ENCODE results near the gene ATP9B.

ATP9B gene

DNA sequence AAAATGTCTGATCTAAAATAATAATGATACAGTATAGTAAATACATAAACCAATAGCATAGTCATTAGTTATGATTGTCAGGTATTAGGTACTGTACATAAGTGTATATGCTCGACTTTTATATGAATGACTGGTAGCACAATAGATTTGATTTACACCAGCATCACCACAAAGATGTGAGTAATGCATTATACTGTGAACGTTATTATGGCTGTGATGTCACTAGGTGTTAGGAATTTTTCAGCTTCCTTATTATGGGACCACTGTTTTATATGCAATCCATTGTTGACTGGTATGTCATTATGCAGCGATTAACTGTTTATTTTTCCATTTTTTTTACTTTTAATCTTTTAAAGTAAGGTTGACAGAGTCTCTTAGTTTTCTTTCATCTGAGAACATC lies 23.7 kb downstream of the ATP9B start:
- H2AFZ ChIP-seq (ENCODE audit: low read depth, low read length), result no peak overlapping the region
- H3K9me3 ChIP-seq (ENCODE audit: low read length), result no peaks in the 10 kb centered on the region
- peaks cover 5% of the 10 kb centered on the region for H3K36me3 ChIP-seq (ENCODE audit: insufficient read depth, low read length)
- no peak overlapping the region for H3K4me3 ChIP-seq (ENCODE audit: low read length)
- no peaks in the 10 kb centered on the region for H3K27me3 ChIP-seq (ENCODE audit: insufficient read depth, low read length)
- H3K4me1 ChIP-seq (ENCODE audit: insufficient read depth, low read length), result peaks cover 2% of the 10 kb centered on the region

DNA sequence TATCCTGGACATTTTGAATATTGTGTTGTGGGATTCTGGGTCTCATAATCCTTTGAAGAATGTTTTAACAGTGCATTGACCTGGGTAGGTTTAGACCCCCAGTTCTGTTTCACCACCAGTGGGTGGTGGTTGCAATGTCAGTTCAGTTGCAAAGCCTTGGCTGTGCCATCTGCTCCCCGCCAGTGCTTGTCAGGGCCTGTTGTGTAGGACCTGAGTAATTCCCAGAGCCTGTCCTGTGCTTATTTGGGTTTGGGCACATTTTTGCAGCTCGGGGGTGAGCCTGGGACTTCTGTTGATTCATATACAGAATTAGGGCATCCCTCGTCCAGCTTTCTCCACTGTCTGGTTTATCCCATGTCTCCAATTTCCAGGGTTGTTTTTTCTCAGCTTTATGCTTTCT lies 24.8 kb downstream of the ATP9B start:
- Histone ChIP-seq H3K4me3 (ENCODE audit: low read length) (no peak overlapping the region), H3K36me3 (ENCODE audit: insufficient read depth, low read length) (peaks cover 10% of the 10 kb centered on the region), H3K27me3 (ENCODE audit: insufficient read depth, low read length) (no peaks in the 10 kb centered on the region), H3K4me1 (ENCODE audit: insufficient read depth, low read length) (peaks cover 2% of the 10 kb centered on the region), H2AFZ (ENCODE audit: low read depth, low read length) (no peak overlapping the region), H3K9me3 (ENCODE audit: low read length) (no peaks in the 10 kb centered on the region)

DNA sequence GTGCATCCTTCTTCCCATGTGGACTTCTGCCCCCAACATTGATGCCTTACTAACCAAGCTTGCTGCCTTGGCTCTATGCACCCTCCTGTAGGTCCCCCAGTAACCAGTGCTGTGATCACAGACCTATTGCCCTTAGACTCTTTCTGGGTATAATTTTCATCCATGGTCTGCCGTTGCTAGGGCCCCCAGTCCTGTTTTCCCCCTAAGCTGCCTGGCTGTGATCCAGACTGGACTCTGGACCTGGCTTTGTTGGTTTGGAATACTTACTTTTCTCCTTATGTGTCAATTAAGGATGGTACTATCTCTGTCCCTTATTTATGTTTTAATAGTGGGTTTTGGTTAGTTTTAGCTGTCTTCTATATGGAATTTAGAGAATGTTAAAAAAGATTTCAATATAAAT lies 26.0 kb downstream of the ATP9B start:
- Histone ChIP-seq H3K27me3 (ENCODE audit: insufficient read depth, low read length) (no peaks in the 10 kb centered on the region), H3K4me1 (ENCODE audit: insufficient read depth, low read length) (peaks cover 2% of the 10 kb centered on the region), H3K9me3 (ENCODE audit: low read length) (no peaks in the 10 kb centered on the region), H2AFZ (ENCODE audit: low read depth, low read length) (no peak overlapping the region), H3K4me3 (ENCODE audit: low read length) (no peak overlapping the region), H3K36me3 (ENCODE audit: insufficient read depth, low read length) (peaks cover 10% of the 10 kb centered on the region)

DNA sequence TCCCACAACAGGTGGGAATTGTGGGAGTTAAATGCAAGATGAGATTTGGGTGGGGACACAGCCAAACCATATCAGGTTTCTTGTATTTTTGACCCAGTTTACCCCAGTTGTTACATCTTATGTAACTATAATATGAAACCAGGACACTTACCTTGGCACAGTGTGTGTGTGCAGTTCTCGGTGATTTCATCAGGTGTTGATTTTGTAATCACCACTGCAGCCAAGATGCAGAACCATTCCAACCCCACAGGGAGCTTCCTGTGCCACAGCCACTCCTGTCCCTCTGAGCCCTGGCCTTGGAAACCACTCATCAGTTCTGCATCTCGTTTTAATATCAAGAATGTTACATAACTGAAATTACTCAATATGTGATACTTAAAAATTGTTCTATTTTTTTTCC lies 31.8 kb downstream of the ATP9B start:
- H3K4me3 ChIP-seq (ENCODE audit: low read length), result no peak overlapping the region
- no peaks in the 10 kb centered on the region for H3K27me3 ChIP-seq (ENCODE audit: insufficient read depth, low read length)
- peaks cover 17% of the 10 kb centered on the region for H3K36me3 ChIP-seq (ENCODE audit: insufficient read depth, low read length)
- peaks cover 4% of the 10 kb centered on the region for H3K9me3 ChIP-seq (ENCODE audit: low read length)
- H3K4me1 ChIP-seq (ENCODE audit: insufficient read depth, low read length), result no peaks in the 10 kb centered on the region
- no peak overlapping the region for H2AFZ ChIP-seq (ENCODE audit: low read depth, low read length)

DNA sequence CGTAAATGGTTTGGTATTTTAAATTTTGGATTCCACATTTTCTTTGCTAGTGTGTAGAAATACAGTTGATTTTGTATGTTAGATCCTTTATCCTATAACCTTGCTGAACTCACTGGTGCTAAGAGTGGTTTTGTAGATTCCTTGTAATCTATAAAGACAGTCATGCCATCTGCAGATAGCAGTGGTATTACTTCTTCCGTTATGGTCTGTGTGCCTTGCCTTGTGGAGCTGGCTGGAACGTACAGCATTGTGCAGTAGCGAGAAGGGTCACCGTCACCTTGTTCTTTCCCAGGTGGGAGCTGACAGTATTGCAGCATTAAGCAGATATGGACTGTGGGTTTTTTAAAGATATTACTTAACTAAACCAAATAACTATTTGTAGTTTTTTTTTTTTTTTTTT lies 33.7 kb downstream of the ATP9B start:
- Histone ChIP-seq H3K4me1 (ENCODE audit: insufficient read depth, low read length) (no peaks in the 10 kb centered on the region), H3K4me3 (ENCODE audit: low read length) (no peak overlapping the region), H3K9me3 (ENCODE audit: low read length) (peaks cover 4% of the 10 kb centered on the region), H3K27me3 (ENCODE audit: insufficient read depth, low read length) (no peaks in the 10 kb centered on the region), H2AFZ (ENCODE audit: low read depth, low read length) (no peak overlapping the region), H3K36me3 (ENCODE audit: insufficient read depth, low read length) (peaks cover 12% of the 10 kb centered on the region)

DNA sequence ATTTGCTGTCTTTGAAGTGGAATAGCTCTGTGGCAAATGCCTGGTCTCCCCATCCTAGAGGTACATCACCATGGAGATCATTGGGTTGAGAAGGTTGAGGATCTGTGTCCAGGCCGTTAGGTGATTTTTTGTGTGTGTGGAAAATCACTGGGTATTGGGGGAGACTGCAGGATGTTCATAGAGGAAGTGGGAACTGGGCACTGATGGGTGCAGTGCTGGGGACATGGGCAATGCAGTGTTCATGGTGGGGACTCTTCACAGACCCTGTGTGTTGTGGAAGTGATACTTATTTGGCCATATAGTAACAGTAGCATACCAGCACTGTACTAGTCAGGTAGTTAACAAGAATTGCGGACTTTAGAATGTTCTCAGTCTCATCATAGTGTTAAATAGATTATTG lies 34.9 kb downstream of the ATP9B start:
- peaks cover 4% of the 10 kb centered on the region for H3K9me3 ChIP-seq (ENCODE audit: low read length)
- H3K36me3 ChIP-seq (ENCODE audit: insufficient read depth, low read length), result peaks cover 7% of the 10 kb centered on the region
- no peaks in the 10 kb centered on the region for H3K4me1 ChIP-seq (ENCODE audit: insufficient read depth, low read length)
- no peaks in the 10 kb centered on the region for H3K27me3 ChIP-seq (ENCODE audit: insufficient read depth, low read length)
- H3K4me3 ChIP-seq (ENCODE audit: low read length), result no peak overlapping the region
- no peak overlapping the region for H2AFZ ChIP-seq (ENCODE audit: low read depth, low read length)

DNA sequence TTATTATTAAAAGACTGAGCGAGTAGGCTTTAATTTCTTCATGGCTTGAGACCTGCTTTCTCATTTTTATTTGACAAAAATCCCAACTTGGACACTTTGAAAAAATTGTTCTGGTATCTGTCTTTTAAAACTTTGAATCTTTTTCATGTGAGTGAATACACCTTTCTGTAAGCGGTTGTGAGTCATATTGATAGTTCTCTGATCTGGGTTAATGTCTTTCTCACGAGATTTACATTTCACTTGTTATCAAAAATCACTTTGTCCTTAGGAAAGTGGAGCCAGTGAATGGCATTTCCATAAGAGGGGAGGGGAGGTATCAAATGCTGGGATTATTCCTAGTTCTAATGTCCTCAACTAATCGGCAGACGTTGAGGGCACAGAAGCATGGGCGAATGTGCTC lies 36.3 kb downstream of the ATP9B start:
- no peaks in the 10 kb centered on the region for H3K4me1 ChIP-seq (ENCODE audit: insufficient read depth, low read length)
- H3K36me3 ChIP-seq (ENCODE audit: insufficient read depth, low read length), result peaks cover 8% of the 10 kb centered on the region
- H3K27me3 ChIP-seq (ENCODE audit: insufficient read depth, low read length), result no peaks in the 10 kb centered on the region
- H2AFZ ChIP-seq (ENCODE audit: low read depth, low read length), result no peak overlapping the region
- H3K4me3 ChIP-seq (ENCODE audit: low read length), result no peak overlapping the region
- H3K9me3 ChIP-seq (ENCODE audit: low read length), result peaks cover 4% of the 10 kb centered on the region

DNA sequence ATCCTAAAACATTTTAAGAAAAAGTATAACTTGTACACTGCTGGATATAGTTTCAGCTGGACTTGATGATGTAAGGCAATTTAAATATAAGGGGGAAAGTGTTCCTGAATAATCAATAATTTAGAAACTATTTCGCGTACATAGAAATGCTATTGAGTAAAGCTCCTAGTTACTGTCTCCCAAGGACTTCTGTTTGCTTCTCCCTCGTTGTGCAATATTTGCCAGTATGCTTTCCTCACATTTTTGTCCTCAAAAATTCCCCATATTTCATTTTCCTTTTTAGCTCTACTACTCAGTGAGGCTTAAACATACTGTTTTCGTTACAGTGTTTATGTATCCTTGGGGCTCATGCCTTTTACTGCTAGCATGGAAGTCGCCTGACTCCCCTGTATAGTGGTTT lies 36.9 kb downstream of the ATP9B start:
- Histone ChIP-seq H3K4me1 (ENCODE audit: insufficient read depth, low read length) (no peaks in the 10 kb centered on the region), H3K9me3 (ENCODE audit: low read length) (peaks cover 4% of the 10 kb centered on the region), H3K36me3 (ENCODE audit: insufficient read depth, low read length) (peaks cover 9% of the 10 kb centered on the region), H3K27me3 (ENCODE audit: insufficient read depth, low read length) (no peaks in the 10 kb centered on the region), H2AFZ (ENCODE audit: low read depth, low read length) (no peak overlapping the region), H3K4me3 (ENCODE audit: low read length) (no peak overlapping the region)

DNA sequence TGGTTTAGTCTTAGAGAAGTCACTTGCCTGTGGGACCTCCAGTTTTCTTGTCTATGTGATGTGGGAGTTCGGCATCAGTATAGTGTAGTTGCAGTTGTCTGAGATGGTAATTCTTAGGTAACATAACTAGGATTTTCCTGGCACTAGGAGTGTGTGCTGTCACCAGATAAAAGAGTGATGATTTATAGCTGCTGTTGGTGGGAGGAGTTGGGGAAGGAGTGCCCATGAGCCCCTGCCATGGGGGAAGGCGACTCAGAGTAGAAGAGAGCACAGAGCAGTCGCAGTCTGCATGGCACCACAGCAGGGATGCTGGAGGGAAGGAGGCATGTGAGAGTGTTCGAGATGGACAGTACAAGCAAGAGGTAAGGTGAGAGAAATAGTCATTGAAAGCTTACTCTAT lies 38.7 kb downstream of the ATP9B start:
- H2AFZ ChIP-seq (ENCODE audit: low read depth, low read length), result no peak overlapping the region
- peaks cover 4% of the 10 kb centered on the region for H3K9me3 ChIP-seq (ENCODE audit: low read length)
- H3K4me1 ChIP-seq (ENCODE audit: insufficient read depth, low read length), result no peaks in the 10 kb centered on the region
- no peaks in the 10 kb centered on the region for H3K27me3 ChIP-seq (ENCODE audit: insufficient read depth, low read length)
- peaks cover 9% of the 10 kb centered on the region for H3K36me3 ChIP-seq (ENCODE audit: insufficient read depth, low read length)
- H3K4me3 ChIP-seq (ENCODE audit: low read length), result no peak overlapping the region

DNA sequence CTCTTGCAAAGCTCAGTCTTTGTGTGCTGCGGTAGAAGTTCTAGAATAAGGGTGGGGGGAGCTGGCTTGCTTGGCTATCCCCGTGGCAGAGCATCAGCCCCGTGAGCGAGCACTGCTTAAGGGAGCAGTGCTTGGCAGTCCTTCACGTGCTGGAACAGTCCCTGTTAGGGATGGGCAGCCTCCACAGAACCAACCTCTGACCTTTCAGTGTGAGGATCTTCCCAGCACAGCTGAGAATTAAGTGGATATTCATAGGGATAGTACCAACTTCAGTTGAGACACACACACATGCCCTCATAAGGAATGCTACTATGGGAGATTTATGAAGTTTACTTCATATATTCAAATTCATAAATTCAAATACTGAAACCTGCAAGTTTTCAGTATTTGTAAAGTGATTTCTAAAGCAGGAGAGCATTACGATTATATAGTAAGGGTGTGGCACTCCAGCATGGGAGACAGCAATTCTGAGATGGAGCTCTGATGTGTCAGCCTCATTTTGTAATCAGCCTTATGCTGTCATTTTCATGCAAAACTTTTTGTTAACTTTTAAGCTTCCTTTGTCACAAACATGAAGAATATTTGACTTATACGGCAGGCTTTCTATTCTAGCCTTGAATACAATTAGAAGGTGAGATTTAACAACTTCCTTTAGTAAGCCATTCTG lies 39.5 kb downstream of the ATP9B start:
- H3K4me1 ChIP-seq (ENCODE audit: insufficient read depth, low read length), result no peaks in the 10 kb centered on the region
- peaks cover 2% of the 10 kb centered on the region for H3K9me3 ChIP-seq (ENCODE audit: low read length)
- H3K4me3 ChIP-seq (ENCODE audit: low read length), result no peak overlapping the region
- H3K36me3 ChIP-seq (ENCODE audit: insufficient read depth, low read length), result peaks cover 10% of the 10 kb centered on the region
- H3K27me3 ChIP-seq (ENCODE audit: insufficient read depth, low read length), result no peaks in the 10 kb centered on the region
- H2AFZ ChIP-seq (ENCODE audit: low read depth, low read length), result no peak overlapping the region

DNA sequence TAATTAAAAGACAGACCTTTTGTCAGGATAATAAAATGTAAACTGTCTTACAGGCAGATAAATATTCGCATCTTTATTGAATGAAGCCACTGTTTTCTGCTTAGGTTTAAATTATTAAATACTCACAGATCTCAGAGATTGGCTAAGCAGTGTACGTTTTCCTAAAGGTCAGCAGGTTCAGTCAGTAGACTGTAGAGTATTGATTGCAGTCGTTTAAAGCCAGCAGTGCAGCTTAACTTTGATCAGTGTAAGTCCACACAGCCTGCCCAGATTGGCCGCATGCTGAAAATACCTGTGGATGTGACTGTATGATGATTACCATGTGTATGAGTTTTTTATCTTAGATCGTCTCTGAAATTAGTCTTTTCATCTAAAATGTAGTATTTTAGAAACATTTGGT lies 42.3 kb downstream of the ATP9B start:
- no peaks in the 10 kb centered on the region for H3K4me1 ChIP-seq (ENCODE audit: insufficient read depth, low read length)
- H2AFZ ChIP-seq (ENCODE audit: low read depth, low read length), result no peak overlapping the region
- H3K36me3 ChIP-seq (ENCODE audit: insufficient read depth, low read length), result peaks cover 12% of the 10 kb centered on the region

DNA sequence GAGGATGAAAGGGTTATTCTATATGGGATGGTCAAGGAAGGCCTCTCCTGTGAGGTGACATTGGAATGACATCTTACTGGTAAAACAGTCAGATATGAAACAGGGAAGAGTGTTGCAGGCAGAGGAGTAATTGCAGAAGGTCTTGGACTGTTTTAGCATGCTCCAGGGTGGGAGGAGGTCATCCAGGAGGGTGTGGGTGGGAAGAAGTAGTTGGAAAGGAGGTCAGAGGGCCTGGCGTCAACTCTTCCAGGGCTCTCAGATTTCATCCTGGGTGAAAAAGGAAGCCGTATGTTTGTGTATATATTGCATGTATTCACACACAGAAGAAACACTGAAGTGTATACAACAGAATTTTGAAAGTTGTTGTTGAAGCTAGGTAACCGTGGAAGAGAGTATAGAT lies 48.2 kb downstream of the ATP9B start:
- no peak overlapping the region for H2AFZ ChIP-seq (ENCODE audit: low read depth, low read length)
- peaks cover 6% of the 10 kb centered on the region for H3K9me3 ChIP-seq (ENCODE audit: low read length)
- H3K4me3 ChIP-seq (ENCODE audit: low read length), result no peak overlapping the region
- no peaks in the 10 kb centered on the region for H3K27me3 ChIP-seq (ENCODE audit: insufficient read depth, low read length)
- H3K4me1 ChIP-seq (ENCODE audit: insufficient read depth, low read length), result no peaks in the 10 kb centered on the region
- H3K36me3 ChIP-seq (ENCODE audit: insufficient read depth, low read length), result peaks cover 16% of the 10 kb centered on the region

More for the DNA sequence above, 42.3 kb downstream of the ATP9B start:
- Histone ChIP-seq H3K4me3 (ENCODE audit: low read length) (no peak overlapping the region), H3K27me3 (ENCODE audit: insufficient read depth, low read length) (no peaks in the 10 kb centered on the region), H3K9me3 (ENCODE audit: low read length) (peaks cover 6% of the 10 kb centered on the region)

DNA sequence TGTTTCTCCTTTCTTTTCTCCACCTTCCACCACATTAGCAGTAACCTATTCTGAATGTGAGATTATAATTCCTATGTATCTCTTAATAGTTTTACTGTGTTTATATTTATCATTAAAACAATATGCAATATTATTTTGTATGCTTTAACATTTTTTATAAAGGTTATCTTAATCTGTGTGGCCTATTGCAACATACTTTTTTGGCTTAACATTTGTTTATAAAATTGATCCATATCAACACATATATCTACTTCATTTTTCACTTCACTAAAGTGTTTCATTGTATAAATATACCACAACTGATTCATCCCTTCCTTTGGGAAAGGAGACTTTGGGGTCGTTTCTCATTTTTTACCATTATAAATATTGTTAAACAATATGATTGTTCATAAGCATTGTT lies 48.6 kb downstream of the ATP9B start:
- H3K4me3 ChIP-seq (ENCODE audit: low read length), result no peak overlapping the region
- H2AFZ ChIP-seq (ENCODE audit: low read depth, low read length), result no peak overlapping the region
- H3K36me3 ChIP-seq (ENCODE audit: insufficient read depth, low read length), result peaks cover 16% of the 10 kb centered on the region
- peaks cover 6% of the 10 kb centered on the region for H3K9me3 ChIP-seq (ENCODE audit: low read length)
- no peaks in the 10 kb centered on the region for H3K4me1 ChIP-seq (ENCODE audit: insufficient read depth, low read length)
- H3K27me3 ChIP-seq (ENCODE audit: insufficient read depth, low read length), result no peaks in the 10 kb centered on the region

DNA sequence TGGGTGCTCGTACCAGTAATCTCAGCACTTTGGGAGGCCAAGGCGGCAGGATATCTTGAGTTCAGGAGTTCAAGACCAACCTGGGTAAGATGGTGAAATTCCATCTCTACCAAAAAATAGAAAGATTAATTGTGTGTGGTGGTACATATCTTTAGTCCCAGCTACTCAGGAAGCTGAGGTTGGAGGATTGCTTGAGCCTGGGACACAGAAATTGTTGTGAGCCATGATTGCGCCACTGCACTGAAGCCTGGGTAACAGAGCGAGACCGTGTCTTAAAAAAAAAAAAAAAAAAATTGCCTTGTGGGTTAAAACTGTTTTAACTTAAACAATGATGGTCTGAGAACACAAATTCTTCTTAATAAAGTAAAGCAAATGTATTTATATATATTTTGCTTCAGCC lies 49.6 kb downstream of the ATP9B start:
- no peaks in the 10 kb centered on the region for H3K27me3 ChIP-seq (ENCODE audit: insufficient read depth, low read length)
- H3K4me1 ChIP-seq (ENCODE audit: insufficient read depth, low read length), result no peaks in the 10 kb centered on the region
- H2AFZ ChIP-seq (ENCODE audit: low read depth, low read length), result no peak overlapping the region
- peaks cover 6% of the 10 kb centered on the region for H3K9me3 ChIP-seq (ENCODE audit: low read length)
- no peak overlapping the region for H3K4me3 ChIP-seq (ENCODE audit: low read length)
- peaks cover 13% of the 10 kb centered on the region for H3K36me3 ChIP-seq (ENCODE audit: insufficient read depth, low read length)
